ENCODE measurements around the gene BYSL.

GRCh38 chr6:41964201-41964887 lies 43.0 kb downstream of the BYSL start:
- no peak for TF ChIP-seq CTCF (IDR thresholded peaks at IDR 0.05)
- TF ChIP-seq POLR2AphosphoS5 (IDR thresholded peaks at IDR 0.05): no peak
- no peak for TF ChIP-seq POLR2A (IDR thresholded peaks at IDR 0.05)

Data from breast epithelium (tissue), 3 donors.